Naive thymus-derived CD4-positive, alpha-beta T cell (primary cell): ENCODE measurements around the gene FCSK. TPM values are rescaled to one million over a fixed set of nuclear protein-coding genes. Genes with fewer than 3 reads are reported as not detected.

Experiments used
- ATAC-seq: fragments of 150-1000 bp; cut with Tn5 transposase; 2 replicates; pipeline ENCODE4 v1.10.0; 2021; ENCODE audit warnings: mild to moderate bottlenecking, moderate library complexity
- CTCF ChIA-PET: fragments of 350-600 bp; sonication (Branson Sonifier 250); formaldehyde crosslinking; loops from one replicate; lab custom pipeline; 2021; ENCODE audit warnings: antibody characterized with exemption; lab: Charles Lee
- POLR2A ChIA-PET: fragments of 350-600 bp; sonication (Branson Sonifier 250); formaldehyde crosslinking; loops from one replicate; lab custom pipeline; 2021; ENCODE audit warnings: antibody characterized with exemption, inconsistent platforms; lab: Charles Lee
- DNase-seq, 9 donors: peaks; one replicate each; pipeline versions ENCODE4 v3.0.0 to v3.0.0-alpha.2; 2020 to 2022; ENCODE audit warnings: mixed read lengths in 1 of 9
- H3K27ac ChIP-seq: one replicate; pipeline ENCODE4 v1.7.0; 2013; ENCODE audit warnings: mild to moderate bottlenecking, low read depth, low read length, moderate library complexity
- H3K27me3 ChIP-seq, 2 donors: one replicate each; pipeline ENCODE4 v1.7.0; 2013; ENCODE audit warnings: low read length in 2 of 2, mild to moderate bottlenecking in 2 of 2, moderate library complexity in 2 of 2; ENCODE audit not compliant: control insufficient read depth in 2 of 2, insufficient read depth in 2 of 2
- H3K36me3 ChIP-seq, 3 experiments: 1 replicate in 2 of 3; 2 replicates in 1 of 3; pipeline ENCODE4 v1.7.0; 2013; ENCODE audit warnings: low read length in 3 of 3, mild to moderate bottlenecking in 3 of 3, moderate library complexity in 1 of 3; ENCODE audit not compliant: insufficient read depth in 3 of 3, control insufficient read depth in 2 of 3
- H3K4me1 ChIP-seq, 2 donors: one replicate each; pipeline ENCODE4 v1.7.0; 2013; ENCODE audit warnings: low read length in 2 of 2, mild to moderate bottlenecking in 2 of 2, moderate library complexity in 1 of 2; ENCODE audit not compliant: control insufficient read depth in 2 of 2, insufficient read depth in 2 of 2
- H3K4me3 ChIP-seq: 2 replicates; pipeline ENCODE4 v1.7.0; 2013; ENCODE audit warnings: mild to moderate bottlenecking, low read length
- H3K9me3 ChIP-seq, 3 experiments: 1 replicate in 2 of 3; 2 replicates in 1 of 3; pipeline ENCODE4 v1.7.0; 2013; ENCODE audit warnings: low read length in 3 of 3; ENCODE audit not compliant: control insufficient read depth in 2 of 3
- H3K27ac Mint-ChIP-seq, 9 donors: one replicate each; pipeline ENCODE4 v1.8.0; 2020 to 2022; ENCODE audit warnings: mixed read lengths in 9 of 9, mild to moderate bottlenecking in 8 of 9, moderate library complexity in 5 of 9, inconsistent platforms in 2 of 9
- H3K27me3 Mint-ChIP-seq, 5 donors: one replicate each; pipeline ENCODE4 v1.8.0; 2021 to 2022; ENCODE audit warnings: mixed read lengths in 5 of 5, mild to moderate bottlenecking in 1 of 5
- H3K36me3 Mint-ChIP-seq, 5 donors: one replicate each; pipeline ENCODE4 v1.8.0; 2020 to 2022; ENCODE audit warnings: mixed read lengths in 5 of 5, mild to moderate bottlenecking in 3 of 5, inconsistent platforms in 1 of 5
- H3K4me1 Mint-ChIP-seq, 7 donors: one replicate each; pipeline ENCODE4 v1.8.0; 2020 to 2022; ENCODE audit warnings: mixed read lengths in 7 of 7, mild to moderate bottlenecking in 3 of 7, inconsistent platforms in 1 of 7
- H3K4me3 Mint-ChIP-seq, 10 donors: one replicate each; pipeline ENCODE4 v1.8.0; 2020 to 2022; ENCODE audit warnings: mild to moderate bottlenecking in 10 of 10, mixed read lengths in 10 of 10, moderate library complexity in 6 of 10, inconsistent platforms in 2 of 10
- H3K9me3 Mint-ChIP-seq, 11 donors: one replicate each; pipeline ENCODE4 v1.8.0; 2020 to 2022; ENCODE audit warnings: mixed read lengths in 11 of 11, mild to moderate bottlenecking in 4 of 11, inconsistent platforms in 1 of 11, moderate library complexity in 1 of 11
- intact Hi-C, 2 donors: fragments of 100-400 bp; cut with micrococcal nuclease; formaldehyde crosslinking; loops; one replicate each; pipeline ENCODE4 v1.15.1; 2023
- polyA plus RNA-seq, 2 donors: library from polyadenylated mRNA; unstranded; fragments of 300-500 nt; fragmentation: Illumina TruSeq; gene quantifications; one replicate each; pipeline ENCODE4 v1.2.3, GENCODE V29; 2021
- total RNA-seq, 6 experiments: library from RNA in 5 of 6; stranded (reverse) in 5 of 6; gene quantifications; 1 replicate in 5 of 6; 2 replicates in 1 of 6; pipeline ENCODE4 v1.2.3 and lab custom pipeline; 2021 to 2026

The FCSK gene
- total and polyA plus RNA-seq, 7 experiments from 2014 or later: 7.5 to 45.2 (median 30.1) TPM

- no peak overlapping the region for H3K4me3 ChIP-seq
- ChIA-PET CTCF (interaction anchor here (0.6 to 0.9 kb wide), 4 partner anchors 9 to 57 kb away, joined by 3 read pairs; no protein-coding TSS in a partner anchor), POLR2A (interaction anchor here (1.2 to 1.5 kb wide), 2 partner anchors 14 to 71 kb away, joined by 3 to 4 read pairs; partner anchors contain the start of gene COG4)
- peaks cover 6 to 13% (median 9%) of the 10 kb centered on the region in 7 donors for H3K4me1 Mint-ChIP-seq
- H3K9me3 ChIP-seq: no peaks in the 10 kb centered on the region
- H3K4me1 ChIP-seq: no peaks in the 10 kb centered on the region
- H3K27me3 ChIP-seq: no peaks in the 10 kb centered on the region
- intact Hi-C loops: loop anchor here (2.0 to 5.0 kb wide), 4 partner anchors 14 to 262 kb away; partner anchors contain the start of genes COG4 (in 1 of the 2) and SF3B3 (in 1 of the 2)
- peaks cover 0 to 65% (median 12%) of the 10 kb centered on the region in 3 experiments for H3K36me3 ChIP-seq
- peaks cover 3 to 35% (median 28%) of the 10 kb centered on the region in 5 donors for H3K36me3 Mint-ChIP-seq
- H3K9me3 Mint-ChIP-seq: no peaks in the 10 kb centered on the region
- no peak overlapping the region for H3K4me3 Mint-ChIP-seq
- H3K27me3 Mint-ChIP-seq: no peaks in the 10 kb centered on the region
- ATAC-seq: peak; percentile 63
- no peak overlapping the region for H3K27ac ChIP-seq
- H3K27ac Mint-ChIP-seq: peak overlapping the region in 8 of 9 donors; percentile 35 to 87 (median 70)
- DNase-seq: peak in 2 of 9 donors; percentile 5 to 16
Measured at GRCh38 chr16:70508752-70509151, 54.4 kb downstream of the FCSK start.

- intact Hi-C loops: no loop called here
- Mint-ChIP-seq H3K4me1 (peaks cover 4 to 13% (median 9%) of the 10 kb centered on the region in 7 donors), H3K4me3 (no peak overlapping the region), H3K36me3 (peaks cover 3 to 38% (median 29%) of the 10 kb centered on the region in 5 donors), H3K9me3 (no peaks in the 10 kb centered on the region), H3K27ac (peak overlapping the region in 2 of 9 donors; percentile 22 to 46), H3K27me3 (no peaks in the 10 kb centered on the region)
- no peak overlapping the region for H3K4me3 ChIP-seq
- no peak for ATAC-seq
- DNase-seq: no peak
- ChIA-PET CTCF (no interaction called here), POLR2A (no interaction called here)
- no peaks in the 10 kb centered on the region for H3K27me3 ChIP-seq
- H3K36me3 ChIP-seq: peaks cover 0 to 79% (median 12%) of the 10 kb centered on the region in 3 experiments
- no peaks in the 10 kb centered on the region for H3K4me1 ChIP-seq
- H3K9me3 ChIP-seq: no peaks in the 10 kb centered on the region
- no peak overlapping the region for H3K27ac ChIP-seq
Measured at GRCh38 chr16:70510216-70510615, 55.8 kb downstream of the FCSK start.

GRCh38 chr16:70511833-70512232 lies 57.4 kb downstream of the FCSK start:
- Histone ChIP-seq H3K9me3 (no peaks in the 10 kb centered on the region), H3K4me3 (no peak overlapping the region), H3K27me3 (no peaks in the 10 kb centered on the region), H3K4me1 (no peaks in the 10 kb centered on the region), H3K27ac (no peak overlapping the region), H3K36me3 (peaks cover under 1 to 93% (median 12%) of the 10 kb centered on the region in 3 experiments)
- no peaks in the 10 kb centered on the region for H3K9me3 Mint-ChIP-seq
- H3K4me3 Mint-ChIP-seq: no peak overlapping the region
- peak overlapping the region in 1 of 9 donors; percentile 70 for H3K27ac Mint-ChIP-seq
- H3K36me3 Mint-ChIP-seq: peaks cover 3 to 44% (median 30%) of the 10 kb centered on the region in 5 donors
- DNase-seq (no peak), ATAC-seq (no peak)
- no peaks in the 10 kb centered on the region for H3K27me3 Mint-ChIP-seq
- ChIA-PET POLR2A (interaction anchor here (0.7 kb wide), 1 partner anchor 139 kb away, joined by 3 read pairs; no protein-coding TSS in a partner anchor), CTCF (no interaction called here)
- H3K4me1 Mint-ChIP-seq: peaks cover 4 to 13% (median 9%) of the 10 kb centered on the region in 7 donors
- intact Hi-C loops: no loop called here

- Histone ChIP-seq H3K36me3 (peaks cover 7 to 93% (median 12%) of the 10 kb centered on the region in 3 experiments), H3K27ac (no peak overlapping the region), H3K4me3 (no peak overlapping the region), H3K27me3 (no peaks in the 10 kb centered on the region), H3K9me3 (no peaks in the 10 kb centered on the region), H3K4me1 (no peaks in the 10 kb centered on the region)
- POLR2A ChIA-PET: no interaction called here
- H3K4me3 Mint-ChIP-seq: no peak overlapping the region
- intact Hi-C loops: no loop called here
- H3K27me3 Mint-ChIP-seq: no peaks in the 10 kb centered on the region
- H3K27ac Mint-ChIP-seq: no peak overlapping the region
- CTCF ChIA-PET: no interaction called here
- H3K9me3 Mint-ChIP-seq: no peaks in the 10 kb centered on the region
- peaks cover 4 to 13% (median 9%) of the 10 kb centered on the region in 7 donors for H3K4me1 Mint-ChIP-seq
- peaks cover 3 to 47% (median 35%) of the 10 kb centered on the region in 5 donors for H3K36me3 Mint-ChIP-seq
- DNase-seq (no peak), ATAC-seq (no peak)
Measured at GRCh38 chr16:70512456-70512855, 58.1 kb downstream of the FCSK start.

- Mint-ChIP-seq H3K27ac (peak overlapping the region in 5 of 9 donors; percentile 8 to 80 (median 52)), H3K4me1 (peaks cover 14 to 46% (median 33%) of the 10 kb centered on the region in 7 donors), H3K4me3 (peak overlapping the region in 5 of 10 donors; percentile 25 to 69 (median 51)), H3K27me3 (no peaks in the 10 kb centered on the region), H3K9me3 (peaks cover 0 to 1% (median 0%) of the 10 kb centered on the region in 11 donors), H3K36me3 (peaks cover 8 to 27% (median 11%) of the 10 kb centered on the region in 5 donors)
- Histone ChIP-seq H3K9me3 (no peaks in the 10 kb centered on the region), H3K36me3 (peaks cover 0 to 38% (median 10%) of the 10 kb centered on the region in 3 experiments), H3K4me1 (peaks cover 18 to 21% of the 10 kb centered on the region in 2 donors), H3K27me3 (no peaks in the 10 kb centered on the region), H3K4me3 (no peak overlapping the region), H3K27ac (no peak overlapping the region)
- DNase-seq: no peak
- no peak for ATAC-seq
- CTCF ChIA-PET: interaction anchor here (0.6 kb wide), 1 partner anchor 269 kb away, joined by 3 read pairs; the partner anchor contains the start of gene EXOSC6
- intact Hi-C loops: loop anchor here (5.0 to 10.0 kb wide), 4 partner anchors 268 to 1133 kb away; partner anchors contain the start of genes CMTR2 (in 1 of the 2), EXOSC6 (in 1 of the 2), PDPR (in 1 of the 2) and TERF2 (in 1 of the 2)
- POLR2A ChIA-PET: no interaction called here
Measured at GRCh38 chr16:70520612-70521297, 66.4 kb downstream of the FCSK start.

GRCh38 chr16:70522216-70523075 lies 68.1 kb downstream of the FCSK start:
- Histone ChIP-seq H3K4me1 (peaks cover 27 to 38% of the 10 kb centered on the region in 2 donors), H3K27ac (peak overlapping the region; percentile 95), H3K9me3 (no peaks in the 10 kb centered on the region), H3K27me3 (no peaks in the 10 kb centered on the region), H3K4me3 (peak overlapping the region; percentile 100), H3K36me3 (peaks cover 3 to 24% (median 11%) of the 10 kb centered on the region in 3 experiments)
- ATAC-seq (no peak), DNase-seq (peak in 6 of 9 donors; percentile 4 to 29 (median 20))
- Mint-ChIP-seq H3K4me3 (peak overlapping the region; percentile 93 to 100 (median 98)), H3K36me3 (peaks cover 17 to 33% (median 20%) of the 10 kb centered on the region in 5 donors), H3K4me1 (peaks cover 28 to 63% (median 50%) of the 10 kb centered on the region in 7 donors), H3K9me3 (peaks cover 0 to 1% (median 0%) of the 10 kb centered on the region in 11 donors), H3K27me3 (no peaks in the 10 kb centered on the region), H3K27ac (peak overlapping the region; percentile 98 to 100 (median 99))
- CTCF ChIA-PET: interaction anchor here (0.6 kb wide), 1 partner anchor 67 kb away, joined by 3 read pairs; no protein-coding TSS in a partner anchor
- POLR2A ChIA-PET: interaction anchor here (0.6 to 3.1 kb wide), 13 partner anchors 11 to 279 kb away, joined by 3 to 15 read pairs (median 4); partner anchors contain the start of genes DDX19A, EXOSC6 and VAC14
- intact Hi-C loops: loop anchor here (1.0 to 10.0 kb wide), 16 partner anchors 14 to 1486 kb away; partner anchors contain the start of genes DDX19A (in 2 of the 2), FCSK (in 2 of the 2), ST3GAL2 (in 2 of the 2) and VAC14 (in 2 of the 2)
